ENCODE data around the gene SLC25A34.

The SLC25A34 gene

GRCh38 chr1:15756143-15757015 lies 20.3 kb downstream of the SLC25A34 start:
- no peak for DNase-seq (ENCODE audit: low read depth, low spot score)
- no peak for TF ChIP-seq CTCF (IDR thresholded peaks at IDR 0.05; ENCODE audit: insufficient read depth, low read length, missing control alignments)
- ChIA-PET CTCF (interaction anchor here (1.0 to 3.0 kb wide), 3 partner anchors 15 to 36 kb away, joined by 3 to 11 read pairs (median 5); no protein-coding TSS in a partner anchor), POLR2A (interaction anchor here (0.6 kb wide), 1 partner anchor 18 kb away, joined by 3 read pairs; no protein-coding TSS in a partner anchor)
- H3K4me3 ChIP-seq (ENCODE audit: low read depth, low read length) = no peak overlapping the region

- TF ChIP-seq CTCF (IDR thresholded peaks at IDR 0.05; ENCODE audit: insufficient read depth, low read length, missing control alignments) = no peak
- H3K4me3 ChIP-seq (ENCODE audit: low read depth, low read length) = peak overlapping the region; percentile 82; the same call in 1 of the 2 replicates
- POLR2A ChIA-PET = interaction anchor here (0.6 to 1.3 kb wide), 2 partner anchors 19 to 154 kb away, joined by 3 read pairs; no protein-coding TSS in a partner anchor
These were observed 21.0 kb downstream of the SLC25A34 start for GRCh38 chr1:15757016-15757543.

GRCh38 chr1:15757575-15758342 lies 21.7 kb downstream of the SLC25A34 start:
- CTCF ChIA-PET = interaction anchor here (1.0 kb wide), 1 partner anchor 17 kb away, joined by 3 read pairs; no protein-coding TSS in a partner anchor
- POLR2A ChIA-PET = interaction anchor here (0.6 to 1.3 kb wide), 2 partner anchors 19 to 154 kb away, joined by 3 read pairs; no protein-coding TSS in a partner anchor
- no peak for DNase-seq (ENCODE audit: low read depth, low spot score)
- peak overlapping the region; percentile 82 for H3K4me3 ChIP-seq (ENCODE audit: low read depth, low read length)
- TF ChIP-seq CTCF (IDR thresholded peaks at IDR 0.05; ENCODE audit: insufficient read depth, low read length, missing control alignments) = no peak

More at GRCh38 chr1:15757016-15757543, 21.0 kb downstream of the SLC25A34 start:
- CTCF ChIA-PET = interaction anchor here (1.0 to 1.8 kb wide), 2 partner anchors 16 to 35 kb away, joined by 3 to 5 read pairs; no protein-coding TSS in a partner anchor
- no peak for DNase-seq (ENCODE audit: low read depth, low spot score)

- ChIA-PET POLR2A (interaction anchor here (1.3 kb wide), 1 partner anchor 155 kb away, joined by 3 read pairs; no protein-coding TSS in a partner anchor), CTCF (no interaction called here)
- H3K4me3 ChIP-seq (ENCODE audit: low read depth, low read length) = peak within 1 kb of the TSS; percentile 82
- TF ChIP-seq CTCF (IDR thresholded peaks at IDR 0.05; ENCODE audit: insufficient read depth, low read length, missing control alignments) = no peak
- no peak for DNase-seq (ENCODE audit: low read depth, low spot score)
These were observed 22.4 kb downstream of the SLC25A34 start, which contains the start of gene FBLIM1 for GRCh38 chr1:15758343-15758931. Gene FBLIM1 (plus strand): TSS chr1:15758795. CDS start chr1:15764984, 6,189 bp downstream.

GRCh38 chr1:15758953-15759661 lies 23.0 kb downstream of the SLC25A34 start:
- POLR2A ChIA-PET = no interaction called here
- H3K4me3 ChIP-seq (ENCODE audit: low read depth, low read length) = peak overlapping the region; percentile 82
- CTCF ChIA-PET = interaction anchor here (1.3 kb wide), 1 partner anchor 10 kb away, joined by 3 read pairs; no protein-coding TSS in a partner anchor
- no peak for TF ChIP-seq CTCF (IDR thresholded peaks at IDR 0.05; ENCODE audit: insufficient read depth, low read length, missing control alignments)
- no peak for DNase-seq (ENCODE audit: low read depth, low spot score)
